Smooth muscle cell (in vitro differentiated cells): ENCODE measurements around the gene LSAMP. TPM values are rescaled to one million over a fixed set of nuclear protein-coding genes. Genes with fewer than 3 reads are reported as not detected.
A peak's percentile ranks its signal among the peaks of the same experiment; 100 is the strongest.

Source experiments
- DNase-seq: peaks from one replicate; lab custom pipeline; 2025; ENCODE audit not compliant: unreplicated experiment; lab: John Stamatoyannopoulos, UW
- H2AFZ ChIP-seq: fragments of 200-600 bp; sonication (generic); 2 replicates; pipeline ENCODE4 v1.6.0; 2016; ENCODE audit warnings: antibody characterized with exemption, low read depth, mild to moderate bottlenecking
- H3F3A ChIP-seq: fragments of 200-600 bp; sonication (generic); 2 replicates; pipeline ENCODE4 v1.6.0; 2017; ENCODE audit warnings: antibody characterized with exemption, low read depth
- H3K27ac ChIP-seq: fragments of 200-600 bp; sonication (generic); 2 replicates; pipeline ENCODE4 v1.5.1; 2016; ENCODE audit warnings: low read depth, mild to moderate bottlenecking
- H3K27me3 ChIP-seq: fragments of 200-600 bp; sonication (generic); 2 replicates; pipeline ENCODE4 v1.6.1; 2016; ENCODE audit warnings: low read depth, mild to moderate bottlenecking
- H3K36me3 ChIP-seq: fragments of 200-600 bp; sonication (generic); 2 replicates; pipeline ENCODE4 v1.5.1; 2016; ENCODE audit warnings: low read depth
- H3K4me1 ChIP-seq: fragments of 200-600 bp; sonication (generic); 2 replicates; pipeline ENCODE4 v1.5.1; 2016; ENCODE audit warnings: low read depth
- H3K4me2 ChIP-seq: fragments of 200-600 bp; sonication (generic); 2 replicates; pipeline ENCODE4 v1.6.0; 2016; ENCODE audit warnings: mild to moderate bottlenecking
- H3K4me3 ChIP-seq: fragments of 200-600 bp; sonication (generic); 2 replicates; pipeline ENCODE4 v1.5.1; 2016; ENCODE audit warnings: mild to moderate bottlenecking
- H3K79me2 ChIP-seq: fragments of 200-600 bp; sonication (generic); 2 replicates; pipeline ENCODE4 v1.6.0; 2016; ENCODE audit warnings: low read depth, mild to moderate bottlenecking
- H3K9ac ChIP-seq: fragments of 200-600 bp; sonication (generic); 2 replicates; pipeline ENCODE4 v1.6.0; 2016; ENCODE audit warnings: low read depth
- H3K9me3 ChIP-seq: fragments of 200-600 bp; sonication (generic); replicated peaks from 2 replicates; pipeline ENCODE4 v1.5.1; 2016; ENCODE audit warnings: low read depth
- H4K20me1 ChIP-seq: fragments of 200-600 bp; sonication (generic); 2 replicates; pipeline ENCODE4 v1.6.0; 2016; ENCODE audit warnings: low read depth
- CTCF ChIP-seq: fragments of 200-600 bp; sonication (generic); IDR thresholded peaks from 2 replicates; pipeline ENCODE4 v1.5.1; 2017; ENCODE audit warnings: borderline replicate concordance, mild to moderate bottlenecking, antibody characterized with exemption; ENCODE audit not compliant: insufficient read depth, poor library complexity, severe bottlenecking
- WGBS: methylation state at CpG from one replicate; pipeline ENCODE4 v1.1.7; 2016; ENCODE audit warnings: low lambda C conversion rate; 5-methylcytosine and 5-hydroxymethylcytosine counted together
- polyA plus RNA-seq: library from polyadenylated mRNA; unstranded; fragments of >200 nt; fragmentation: Nextera tagmentation; extraction: Ambion mirVana; gene quantifications from 2 replicates; pipeline ENCODE4 v1.2.1, GENCODE V29; 2016
- total RNA-seq: library from RNA; depleted of rRNA; stranded (reverse); fragments of >200 nt; gene quantifications from 2 replicates; pipeline ENCODE4 v1.2.3, GENCODE V29; 2014

Gene LSAMP
- total and polyA plus RNA-seq, 2 experiments from 2014 or later = 11.2 to 13.6 TPM

GRCh38 chr3:115806501-115806900 lies 638.8 kb downstream of the LSAMP start:
- no peaks in the 10 kb centered on the region for H3F3A ChIP-seq
- H3K27ac ChIP-seq = peak overlapping the region; percentile 23
- H3K9ac ChIP-seq = no peak overlapping the region
- H3K36me3 ChIP-seq = no peaks in the 10 kb centered on the region
- DNase-seq = no peak
- H3K4me3 ChIP-seq = no peak overlapping the region
- peak overlapping the region; percentile 61 for H3K4me2 ChIP-seq
- peak overlapping the region; percentile 13 for H2AFZ ChIP-seq
- H3K79me2 ChIP-seq = no peaks in the 10 kb centered on the region
- H3K4me1 ChIP-seq = peaks cover 7% of the 10 kb centered on the region
- WGBS = 11% methylated on average over 4 of the region's 4 CpGs
- H3K9me3 ChIP-seq = no peaks in the 10 kb centered on the region
- no peak for TF ChIP-seq CTCF
- no peaks in the 10 kb centered on the region for H3K27me3 ChIP-seq
- no peaks in the 10 kb centered on the region for H4K20me1 ChIP-seq

GRCh38 chr3:115805520-115805919 lies 639.8 kb downstream of the LSAMP start:
- Histone ChIP-seq H2AFZ (no peak overlapping the region), H3K27ac (peak overlapping the region; percentile 69), H3K9ac (no peak overlapping the region), H3K27me3 (no peaks in the 10 kb centered on the region), H3F3A (no peaks in the 10 kb centered on the region), H3K79me2 (no peaks in the 10 kb centered on the region), H3K4me1 (peaks cover 7% of the 10 kb centered on the region), H3K4me3 (no peak overlapping the region), H3K9me3 (no peaks in the 10 kb centered on the region), H3K36me3 (no peaks in the 10 kb centered on the region), H3K4me2 (peak overlapping the region; percentile 43), H4K20me1 (no peaks in the 10 kb centered on the region)
- WGBS = 88% methylated on average over 4 of the region's 4 CpGs
- no peak for TF ChIP-seq CTCF
- no peak for DNase-seq

- no peak for TF ChIP-seq CTCF
- no peak for DNase-seq
- H3K27me3 ChIP-seq = no peaks in the 10 kb centered on the region
- 37% methylated on average over 2 of the region's 2 CpGs for WGBS
- H3K9ac ChIP-seq = no peak overlapping the region
- H3K4me3 ChIP-seq = no peak overlapping the region
- H3K4me1 ChIP-seq = peaks cover 7% of the 10 kb centered on the region
- H3K9me3 ChIP-seq = no peaks in the 10 kb centered on the region
- no peaks in the 10 kb centered on the region for H3F3A ChIP-seq
- H2AFZ ChIP-seq = no peak overlapping the region
- H4K20me1 ChIP-seq = no peaks in the 10 kb centered on the region
- peak overlapping the region; percentile 43 for H3K4me2 ChIP-seq
- peak overlapping the region; percentile 69 for H3K27ac ChIP-seq
- no peaks in the 10 kb centered on the region for H3K79me2 ChIP-seq
- no peaks in the 10 kb centered on the region for H3K36me3 ChIP-seq
These were observed 640.6 kb downstream of the LSAMP start for GRCh38 chr3:115804713-115805119.

GRCh38 chr3:115804200-115804599 lies 641.1 kb downstream of the LSAMP start:
- Histone ChIP-seq H4K20me1 (no peaks in the 10 kb centered on the region), H3K27me3 (no peaks in the 10 kb centered on the region), H3K4me2 (no peak overlapping the region), H3K27ac (peak overlapping the region; percentile 69), H2AFZ (no peak overlapping the region), H3K9me3 (no peaks in the 10 kb centered on the region), H3F3A (no peaks in the 10 kb centered on the region), H3K4me1 (peaks cover 7% of the 10 kb centered on the region), H3K36me3 (no peaks in the 10 kb centered on the region), H3K79me2 (no peaks in the 10 kb centered on the region), H3K4me3 (no peak overlapping the region), H3K9ac (no peak overlapping the region)
- no peak for TF ChIP-seq CTCF
- no peak for DNase-seq
- WGBS = 80% methylated on average over 2 of the region's 2 CpGs
